HG02571 (cell line): ENCODE measurements around the gene KRT79.

Experiments
- ATAC-seq: cut with Tn5 transposase; IDR thresholded peaks from one replicate; pipeline ENCODE4 v1.9.1; 2021; ENCODE audit warnings: mild to moderate bottlenecking, moderate library complexity; ENCODE audit not compliant: unreplicated experiment

KRT79 gene

GRCh38 chr12:52836042-52836466, 1.9 kb upstream of the KRT79 start:
- no peak for ATAC-seq

- ATAC-seq = no peak
These were observed 1.3 kb upstream of the KRT79 start for GRCh38 chr12:52835271-52836041.

DNA sequence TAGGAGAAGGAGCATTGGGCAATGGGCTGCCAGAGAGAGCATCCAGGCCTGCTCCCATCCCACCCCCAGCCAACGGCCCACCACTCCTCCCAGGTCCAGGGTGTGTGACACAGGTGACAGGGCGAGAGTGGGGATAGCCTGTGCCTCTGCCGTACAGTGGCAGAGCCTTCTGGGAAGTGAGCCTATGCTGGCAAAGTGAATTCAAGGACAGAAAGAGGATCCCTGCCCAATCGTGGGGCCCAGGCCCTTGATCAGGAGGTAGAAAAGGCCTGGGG, 553 bp upstream of the KRT79 start:
- no peak for ATAC-seq

DNA sequence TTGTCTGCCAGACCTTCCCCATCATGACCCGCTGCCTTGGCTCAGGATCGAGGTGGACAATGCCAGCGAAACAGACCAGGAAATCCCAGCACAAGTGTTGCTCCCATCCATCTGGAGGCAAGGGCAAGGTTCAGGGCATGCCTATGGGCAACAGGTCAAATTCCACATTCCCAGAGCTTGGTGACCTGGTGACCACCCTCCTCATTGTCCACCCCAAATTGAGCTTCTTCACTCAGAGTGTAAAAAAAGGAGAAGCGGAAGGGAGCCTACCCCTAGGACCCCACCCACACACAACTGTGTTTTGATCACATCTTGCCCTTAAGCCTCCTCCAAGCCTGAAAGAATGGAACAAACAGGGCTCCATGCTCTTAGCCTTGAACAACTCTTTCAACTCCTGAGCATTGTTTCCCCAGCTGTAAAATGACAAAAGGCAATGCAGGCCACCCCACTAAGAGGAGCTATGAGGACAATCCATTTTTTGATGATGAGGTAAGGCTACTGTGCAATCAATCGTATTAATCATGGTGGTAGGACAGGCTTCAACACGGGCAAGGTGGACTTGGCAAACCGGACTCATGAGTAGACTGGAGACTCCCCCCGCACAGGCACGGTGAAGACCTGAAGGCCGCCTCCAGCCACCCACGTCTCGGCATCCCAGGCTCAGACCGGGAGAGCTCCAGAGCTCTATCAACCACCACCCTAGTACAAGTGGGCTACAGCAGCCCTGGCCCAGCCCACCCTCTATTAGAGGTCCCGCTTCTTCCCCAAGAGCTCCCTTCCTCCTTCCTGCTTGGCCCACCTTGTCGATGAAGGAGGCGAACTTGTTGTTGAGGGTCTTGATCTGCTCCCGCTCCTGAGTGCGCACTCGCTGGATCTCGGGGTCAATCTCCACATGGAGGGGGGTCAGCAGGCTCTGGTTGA, 866 bp downstream of the KRT79 start:
- ATAC-seq = no peak

DNA sequence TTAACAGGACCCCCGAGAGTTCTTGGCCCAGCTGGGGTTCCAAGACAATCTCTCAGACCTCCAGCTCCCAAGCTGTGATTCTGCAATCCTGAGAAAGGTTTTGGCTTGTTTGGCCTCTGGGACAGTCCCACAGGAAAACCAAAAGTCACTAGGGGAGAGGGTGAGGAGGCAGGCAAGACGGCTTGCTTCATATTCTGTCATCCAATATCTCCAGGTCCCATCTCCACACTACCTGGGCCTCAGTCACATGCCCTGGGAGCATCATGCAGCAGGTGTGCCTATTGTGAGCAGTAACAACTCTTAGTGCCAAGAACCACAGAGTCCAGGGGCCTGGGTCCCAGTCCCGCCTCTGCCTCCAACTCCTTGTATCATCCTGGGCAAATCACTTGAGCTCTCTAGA, 1.7 kb downstream of the KRT79 start:
- ATAC-seq = no peak

GRCh38 chr12:52831251-52831650, 2.9 kb downstream of the KRT79 start:
- no peak for ATAC-seq

DNA sequence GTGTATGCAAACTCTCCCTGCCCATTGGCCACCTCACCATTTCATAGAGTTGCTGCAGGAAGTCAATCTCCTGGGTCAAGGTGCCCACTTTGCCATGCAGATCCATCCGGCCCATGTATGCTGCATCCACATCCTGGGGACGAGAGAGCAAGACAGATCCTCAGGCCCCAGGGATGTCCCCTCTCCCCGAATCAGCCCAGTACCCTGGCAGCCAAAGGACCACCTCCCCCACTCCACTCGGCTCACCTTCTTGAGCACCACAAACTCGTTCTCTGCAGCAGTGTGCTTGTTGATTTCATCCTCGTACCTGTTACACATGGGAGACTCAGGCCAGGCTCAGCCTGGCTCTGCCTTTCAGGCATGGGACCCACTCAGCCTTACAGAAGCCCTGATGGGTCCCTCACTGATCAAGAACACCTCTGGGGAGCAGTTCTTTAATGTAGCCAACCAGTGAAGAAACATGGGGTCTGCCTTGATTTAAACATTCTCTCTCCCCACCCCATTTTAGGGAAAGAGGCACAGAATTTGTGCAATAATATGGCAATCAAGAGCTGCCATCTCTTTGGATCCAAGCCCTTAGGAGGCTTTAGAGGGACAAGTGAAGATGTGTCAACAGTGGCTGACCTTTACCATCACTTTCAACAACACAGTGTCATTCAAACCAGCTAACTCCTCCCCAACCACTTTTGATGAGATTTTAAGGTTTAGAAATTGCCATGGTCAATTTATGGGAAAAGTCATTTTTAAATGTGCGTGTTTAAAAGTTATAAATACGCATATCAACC, 3.9 kb downstream of the KRT79 start:
- ATAC-seq = no peak

DNA sequence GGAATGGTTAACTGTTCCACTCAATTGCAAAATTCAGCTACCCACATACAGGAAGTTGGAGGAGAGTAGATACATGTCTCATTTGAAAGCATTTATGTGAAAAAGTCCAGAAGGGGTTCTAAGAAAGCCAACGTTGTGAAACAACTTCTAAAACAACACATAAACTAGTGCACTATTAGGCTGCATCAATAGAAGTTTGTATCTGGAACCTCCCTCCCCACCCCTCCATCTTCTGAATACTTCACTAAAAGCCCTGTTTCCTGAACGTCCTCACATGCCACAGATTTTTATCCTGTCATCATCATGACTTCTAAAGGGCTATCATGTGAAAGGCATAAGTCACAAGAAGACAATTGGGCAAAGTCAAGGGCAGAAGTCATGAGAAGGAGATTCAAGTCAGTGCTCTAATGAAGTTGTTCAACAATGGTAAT, 5.5 kb downstream of the KRT79 start:
- ATAC-seq = no peak

DNA sequence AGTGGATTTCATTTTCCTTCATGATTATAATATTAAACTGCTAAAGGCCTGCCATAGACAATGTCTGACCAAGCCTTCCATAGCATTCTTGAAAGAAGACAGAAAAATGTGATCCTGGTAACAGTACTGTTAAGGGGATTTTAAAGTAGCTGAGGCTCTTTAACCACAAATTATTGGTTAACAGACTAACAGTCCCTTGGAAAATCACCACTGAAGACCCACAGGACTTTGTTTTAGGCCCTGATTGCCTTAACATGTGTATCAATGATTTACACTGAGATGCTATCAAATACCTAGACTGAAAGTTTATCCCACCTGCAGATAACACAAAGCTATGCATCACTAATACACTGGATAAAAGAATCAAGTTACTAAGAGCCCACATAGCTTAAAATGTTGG, 6.0 kb downstream of the KRT79 start:
- no peak for ATAC-seq

DNA sequence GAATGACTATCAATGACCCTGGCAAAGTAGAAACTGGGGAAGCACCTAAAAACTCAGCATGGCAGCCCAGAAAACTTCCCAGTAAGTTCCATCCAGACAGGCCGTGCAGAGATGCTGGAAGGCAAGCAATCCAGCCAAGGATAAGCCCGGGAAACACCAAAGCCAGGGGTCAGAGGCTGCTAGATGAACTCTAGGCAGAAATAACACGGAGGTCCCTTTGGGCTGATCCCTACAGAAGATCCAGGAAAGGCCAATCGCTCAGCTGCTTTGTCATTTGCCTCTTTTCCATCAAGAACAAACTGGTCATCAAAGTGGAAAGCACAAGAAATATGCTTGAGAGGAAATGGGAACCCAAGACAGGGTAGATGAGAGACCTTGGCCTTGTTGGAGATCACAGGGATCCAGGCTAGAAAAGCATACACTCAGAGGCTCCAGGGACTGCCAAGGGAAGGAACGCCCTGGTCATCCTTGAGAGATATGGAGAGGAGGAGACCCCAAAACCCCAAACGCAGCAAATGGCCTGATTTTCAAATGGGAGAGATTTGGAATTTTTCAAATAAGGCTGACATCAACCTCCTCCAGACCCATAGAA, 6.5 kb downstream of the KRT79 start:
- no peak for ATAC-seq

DNA sequence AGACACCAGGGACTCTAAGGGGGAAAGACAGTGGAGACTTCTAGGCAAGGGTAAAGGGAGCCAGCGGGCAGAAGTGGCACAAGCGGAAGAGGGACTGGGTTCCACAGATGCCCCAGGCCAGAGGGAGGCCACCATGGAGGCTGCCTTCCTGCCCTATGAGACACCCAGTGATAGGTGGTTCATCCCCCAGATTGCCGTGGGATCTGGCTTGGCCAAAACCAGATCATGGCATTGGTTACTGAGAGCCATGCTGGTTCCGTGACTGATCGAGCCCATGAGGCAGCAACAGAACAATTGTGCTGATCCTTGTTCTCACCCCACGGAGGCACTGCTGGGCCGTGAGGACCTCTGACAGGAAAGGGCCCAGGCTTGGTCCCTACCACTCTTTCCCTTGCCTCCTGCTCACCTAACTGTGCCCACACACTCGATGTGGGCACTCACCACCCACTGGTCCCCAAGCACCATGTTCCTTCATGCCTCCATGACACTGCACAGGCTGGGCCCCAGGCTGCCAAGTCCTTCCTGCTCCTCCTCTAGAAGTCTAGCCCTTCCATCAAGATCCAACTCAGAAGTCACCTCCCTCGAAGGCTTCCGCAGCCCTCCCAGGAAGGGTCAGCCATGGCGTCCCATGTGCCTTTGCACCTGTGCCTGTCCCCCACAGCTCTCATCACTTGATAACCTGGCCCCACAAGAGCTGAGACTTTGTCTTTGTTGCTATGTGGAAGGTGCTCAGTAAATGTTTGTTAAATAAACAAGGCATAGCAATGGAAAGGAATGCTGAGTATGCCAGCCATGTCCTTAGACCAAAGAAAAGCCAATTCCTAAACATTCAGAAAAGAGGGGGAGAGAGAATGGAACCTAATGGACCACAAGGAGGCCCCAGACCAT, 7.3 kb downstream of the KRT79 start:
- ATAC-seq = no peak

DNA sequence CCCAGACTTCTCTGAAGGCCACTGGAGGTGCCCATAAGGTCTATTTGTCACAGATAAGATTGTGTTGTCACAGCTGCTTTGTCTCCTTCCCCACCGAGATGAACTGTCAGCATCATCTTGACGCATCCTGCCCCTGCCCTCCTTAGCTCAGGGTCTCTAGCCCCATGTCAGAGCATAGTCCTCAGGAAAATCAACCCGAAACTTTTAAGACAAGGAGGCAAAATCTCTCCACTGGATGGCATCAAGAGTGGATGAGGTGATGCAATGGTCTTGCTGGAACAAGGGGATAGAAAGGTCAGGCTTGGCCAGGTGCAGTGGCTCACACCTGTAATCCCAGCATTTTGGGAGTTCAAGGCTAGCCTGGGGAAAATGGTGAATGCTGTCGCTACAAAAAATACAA, 8.2 kb downstream of the KRT79 start:
- ATAC-seq = no peak

DNA sequence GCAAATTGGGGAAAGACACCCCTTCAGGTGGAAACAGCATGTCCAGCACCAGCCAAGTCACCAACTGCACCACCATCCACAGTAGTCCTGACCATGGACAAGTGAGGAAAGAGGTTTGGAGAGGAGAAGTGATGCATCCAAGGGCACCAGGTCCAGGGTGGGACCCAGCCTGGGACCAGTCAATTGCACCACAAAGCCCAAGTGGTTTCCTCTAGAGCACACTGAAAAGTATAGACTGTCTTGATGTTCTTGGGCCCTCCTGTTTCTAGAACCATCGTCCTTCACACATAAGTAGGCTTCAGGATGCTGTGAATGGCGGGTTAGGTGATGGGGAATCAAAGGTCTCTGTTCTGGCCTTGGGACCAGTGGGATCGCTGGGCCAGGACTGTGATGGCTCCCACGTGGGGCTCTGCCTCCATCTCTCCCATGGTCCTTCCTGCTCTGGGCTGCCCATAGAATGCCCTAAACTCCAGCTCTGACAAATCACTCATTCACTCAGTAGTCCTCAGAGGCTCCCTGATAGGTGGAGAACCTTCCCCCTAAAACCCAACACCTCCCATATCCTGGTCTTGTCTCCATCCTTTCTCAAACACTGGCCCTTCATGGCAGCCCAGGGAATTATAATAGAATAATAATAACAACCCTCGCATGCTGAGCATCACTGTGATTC, 9.2 kb downstream of the KRT79 start:
- no peak for ATAC-seq

- ATAC-seq = no peak
These were observed 10.2 kb downstream of the KRT79 start for GRCh38 chr12:52823761-52824450.

- no peak for ATAC-seq
These were observed 11.2 kb downstream of the KRT79 start for GRCh38 chr12:52822771-52823510.

DNA sequence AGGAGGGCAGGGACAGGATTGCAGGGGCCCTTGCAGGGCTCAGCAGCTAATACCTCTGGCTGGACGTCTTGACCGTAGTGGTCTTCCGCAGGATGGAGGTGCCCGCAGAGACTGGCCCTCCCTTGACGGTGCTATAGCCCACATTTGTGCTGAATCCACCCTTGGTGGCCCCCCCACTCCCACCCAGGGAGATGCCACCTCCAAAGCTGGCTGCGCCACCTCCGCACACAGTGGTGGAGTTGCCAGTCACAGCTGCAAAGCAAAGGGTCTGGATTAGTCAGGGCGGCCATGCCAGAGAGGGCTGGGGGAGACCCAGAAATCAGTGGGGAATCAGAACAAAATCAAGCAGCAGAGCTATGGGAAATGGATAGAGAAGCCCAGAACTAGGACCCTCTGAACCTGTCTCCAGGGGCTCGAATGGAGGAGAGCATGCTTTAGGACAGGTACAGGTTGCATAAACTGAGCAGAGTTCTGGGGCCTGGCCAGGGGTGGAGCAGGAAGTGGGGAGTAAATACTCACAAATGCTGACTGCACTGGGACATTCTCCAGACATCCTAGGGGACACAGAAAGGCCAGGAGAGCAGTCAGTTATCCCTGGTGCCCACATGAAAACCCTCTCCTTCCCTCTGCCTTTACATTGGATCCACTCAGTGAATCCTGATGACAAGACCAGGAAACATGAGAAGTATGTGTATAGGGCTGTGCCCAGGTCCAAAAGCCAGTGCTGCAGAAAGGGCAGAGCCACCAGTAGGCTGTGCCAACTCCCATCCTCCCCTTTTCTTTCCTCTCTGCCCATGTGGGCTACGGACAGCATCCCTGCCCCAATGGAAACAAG, 12.1 kb downstream of the KRT79 start:
- ATAC-seq = no peak

DNA sequence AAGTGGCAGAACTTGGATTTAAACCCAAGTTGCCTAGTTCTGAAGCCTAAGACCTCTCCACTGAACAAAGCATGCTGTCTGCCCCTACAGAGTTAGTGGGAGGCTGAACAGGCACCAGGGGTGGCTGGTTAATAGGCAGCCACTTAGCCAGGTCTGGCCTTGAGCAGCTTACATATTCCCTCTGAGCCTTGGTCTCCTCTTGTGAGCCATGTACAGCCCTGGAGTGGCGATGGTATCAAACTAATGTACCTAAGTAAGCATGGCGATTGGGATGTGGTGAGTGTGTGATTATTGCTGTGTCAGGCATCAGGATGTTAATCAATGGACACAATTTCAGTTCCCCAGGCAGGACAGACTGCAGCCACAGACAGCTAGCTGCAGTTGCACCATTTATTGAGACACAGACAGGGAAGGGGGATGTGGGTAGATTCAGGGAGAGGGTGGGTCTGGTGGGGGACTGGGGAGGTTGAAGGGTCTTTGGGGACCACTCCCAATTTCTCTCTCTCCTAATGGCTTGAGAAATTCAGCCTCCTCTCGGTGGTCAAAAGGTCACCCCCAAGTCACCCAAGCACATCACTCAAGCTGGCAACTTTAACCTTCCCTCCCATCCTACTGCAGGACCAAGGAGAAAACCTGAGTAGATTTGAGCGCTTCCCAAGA, 12.9 kb downstream of the KRT79 start:
- ATAC-seq = no peak
